Measurements from ENCODE around the gene RBL1. TPM values are rescaled to one million over a fixed set of nuclear protein-coding genes. Genes with fewer than 3 reads are reported as not detected.
"Not testable (repeated sequence)": the region's sequence is repeated elsewhere in the genome, so short reads cannot be mapped to it uniquely, and the experiment has no call there.

Gene RBL1
- total RNA-seq, 3 donors from 2014 or later = 4.6 to 10.8 (median 10.4) TPM

- Histone ChIP-seq H3K4me1 (no peaks in the 10 kb centered on the region), H3K27ac (no peak overlapping the region), H3K9me3 (no peaks in the 10 kb centered on the region), H3K4me3 (no peak overlapping the region), H3K27me3 (no peaks in the 10 kb centered on the region), H3K36me3 (no peaks in the 10 kb centered on the region)
- TF ChIP-seq POLR2A (IDR thresholded peaks at IDR 0.05) = no peak
- no peak for TF ChIP-seq POLR2AphosphoS5 (IDR thresholded peaks at IDR 0.05)
- no peak for TF ChIP-seq CTCF (IDR thresholded peaks at IDR 0.05)
- intact Hi-C loops (cut with DNase I; ENCODE audit: low total_unique reads) = no loop called here
- no peak for DNase-seq (ENCODE audit: low spot score in 2 of 2)
Observed at GRCh38 chr20:37075932-37076685, 19.7 kb downstream of the RBL1 start.

GRCh38 chr20:37072293-37073196 lies 23.3 kb downstream of the RBL1 start:
- H3K27me3 ChIP-seq = no peaks in the 10 kb centered on the region
- no peaks in the 10 kb centered on the region for H3K9me3 ChIP-seq
- intact Hi-C loops (cut with DNase I; ENCODE audit: low total_unique reads) = no loop called here
- TF ChIP-seq POLR2AphosphoS5 (IDR thresholded peaks at IDR 0.05) = no peak
- no peak for TF ChIP-seq POLR2A (IDR thresholded peaks at IDR 0.05)
- no peak for TF ChIP-seq CTCF (IDR thresholded peaks at IDR 0.05)
- no peak overlapping the region for H3K4me3 ChIP-seq
- H3K36me3 ChIP-seq = no peaks in the 10 kb centered on the region
- DNase-seq (ENCODE audit: low spot score in 2 of 2) = no peak
- no peak overlapping the region for H3K27ac ChIP-seq
- no peaks in the 10 kb centered on the region for H3K4me1 ChIP-seq

GRCh38 chr20:37071481-37071911 lies 24.3 kb downstream of the RBL1 start:
- TF ChIP-seq CTCF (IDR thresholded peaks at IDR 0.05) (no peak), POLR2AphosphoS5 (IDR thresholded peaks at IDR 0.05) (no peak), POLR2A (IDR thresholded peaks at IDR 0.05) (no peak)
- H3K27ac ChIP-seq = no peak overlapping the region
- no peak for DNase-seq (ENCODE audit: low spot score in 2 of 2)
- H3K4me3 ChIP-seq = no peak overlapping the region
- H3K4me1 ChIP-seq = no peaks in the 10 kb centered on the region
- no peaks in the 10 kb centered on the region for H3K27me3 ChIP-seq
- intact Hi-C loops (cut with DNase I; ENCODE audit: low total_unique reads) = no loop called here
- no peaks in the 10 kb centered on the region for H3K9me3 ChIP-seq
- H3K36me3 ChIP-seq = no peaks in the 10 kb centered on the region

GRCh38 chr20:37069563-37069962 lies 26.2 kb downstream of the RBL1 start:
- intact Hi-C loops (cut with DNase I; ENCODE audit: low total_unique reads); DNase-seq (ENCODE audit: low spot score in 2 of 2); H3K36me3 ChIP-seq; H3K27ac ChIP-seq; H3K9me3 ChIP-seq; H3K4me3 ChIP-seq; H3K4me1 ChIP-seq; H3K27me3 ChIP-seq: not testable (repeated sequence)

GRCh38 chr20:37066168-37066567 lies 29.6 kb downstream of the RBL1 start:
- DNase-seq (ENCODE audit: low spot score in 2 of 2) = no peak
- Histone ChIP-seq H3K4me1 (no peaks in the 10 kb centered on the region), H3K27me3 (no peaks in the 10 kb centered on the region), H3K9me3 (no peaks in the 10 kb centered on the region), H3K4me3 (no peak overlapping the region), H3K36me3 (no peaks in the 10 kb centered on the region), H3K27ac (no peak overlapping the region)
- intact Hi-C loops (cut with DNase I; ENCODE audit: low total_unique reads) = no loop called here
- no peak for TF ChIP-seq POLR2AphosphoS5 (IDR thresholded peaks at IDR 0.05)
- no peak for TF ChIP-seq CTCF (IDR thresholded peaks at IDR 0.05)
- TF ChIP-seq POLR2A (IDR thresholded peaks at IDR 0.05) = no peak

All from breast epithelium (tissue), 4 donors.